ENCODE measurements around the gene DPT.

GRCh38 chr1:168725060-168725459, 3.9 kb downstream of the DPT start:
- TF ChIP-seq, protein P1, sequence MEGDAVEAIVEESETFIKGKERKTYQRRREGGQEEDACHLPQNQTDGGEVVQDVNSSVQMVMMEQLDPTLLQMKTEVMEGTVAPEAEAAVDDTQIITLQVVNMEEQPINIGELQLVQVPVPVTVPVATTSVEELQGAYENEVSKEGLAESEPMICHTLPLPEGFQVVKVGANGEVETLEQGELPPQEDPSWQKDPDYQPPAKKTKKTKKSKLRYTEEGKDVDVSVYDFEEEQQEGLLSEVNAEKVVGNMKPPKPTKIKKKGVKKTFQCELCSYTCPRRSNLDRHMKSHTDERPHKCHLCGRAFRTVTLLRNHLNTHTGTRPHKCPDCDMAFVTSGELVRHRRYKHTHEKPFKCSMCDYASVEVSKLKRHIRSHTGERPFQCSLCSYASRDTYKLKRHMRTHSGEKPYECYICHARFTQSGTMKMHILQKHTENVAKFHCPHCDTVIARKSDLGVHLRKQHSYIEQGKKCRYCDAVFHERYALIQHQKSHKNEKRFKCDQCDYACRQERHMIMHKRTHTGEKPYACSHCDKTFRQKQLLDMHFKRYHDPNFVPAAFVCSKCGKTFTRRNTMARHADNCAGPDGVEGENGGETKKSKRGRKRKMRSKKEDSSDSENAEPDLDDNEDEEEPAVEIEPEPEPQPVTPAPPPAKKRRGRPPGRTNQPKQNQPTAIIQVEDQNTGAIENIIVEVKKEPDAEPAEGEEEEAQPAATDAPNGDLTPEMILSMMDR (IDR thresholded peaks at IDR 0.05), result no peak
- TF ChIP-seq POLR2A (IDR thresholded peaks at IDR 0.05) (no peak), EP300 (IDR thresholded peaks at IDR 0.05) (no peak), POLR2AphosphoS5 (IDR thresholded peaks at IDR 0.05) (no peak)

Data from upper lobe of left lung (tissue), 4 donors.